ENCODE data around the gene SLCO2A1.

The SLCO2A1 gene

DNA sequence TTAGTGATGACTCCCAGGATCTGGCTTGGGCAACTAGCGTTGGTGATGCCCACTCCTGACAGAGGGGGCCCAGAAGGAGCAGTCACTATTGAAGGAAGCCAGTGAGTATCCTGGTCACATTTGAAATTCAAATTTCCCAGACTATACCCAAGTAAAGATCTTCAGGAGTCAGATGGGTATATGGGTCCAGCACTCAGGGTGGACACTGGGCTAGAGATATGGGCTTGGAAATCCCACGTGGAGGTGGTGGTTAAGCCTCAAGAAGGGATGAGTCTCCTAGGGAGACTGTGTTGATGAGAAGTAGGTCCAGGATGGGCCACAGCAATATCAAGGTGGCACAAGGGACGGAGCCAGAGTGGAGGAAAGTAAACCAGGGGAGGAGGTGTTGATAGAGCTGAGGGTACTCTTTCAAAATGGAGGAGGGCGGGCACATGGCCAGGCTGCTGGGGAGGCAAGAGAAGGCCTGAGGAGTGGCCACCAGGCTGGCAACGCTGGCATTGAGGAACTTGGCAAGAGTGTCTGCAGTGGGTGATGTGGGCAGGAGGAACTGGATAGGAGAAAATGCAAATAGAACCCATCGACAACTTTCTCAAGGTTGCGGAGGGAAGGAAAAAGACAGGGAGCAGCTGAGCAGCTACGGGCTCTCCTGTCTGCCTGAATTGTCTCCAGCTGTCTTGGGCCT lies 3.7 kb upstream of the SLCO2A1 start:
- no peak for DNase-seq

GRCh38 chr3:134031348-134031915 lies 1.7 kb upstream of the SLCO2A1 start:
- DNase-seq = no peak

- no peak for DNase-seq
Measured at GRCh38 chr3:134030379-134031347, 938 bp upstream of the SLCO2A1 start.

DNA sequence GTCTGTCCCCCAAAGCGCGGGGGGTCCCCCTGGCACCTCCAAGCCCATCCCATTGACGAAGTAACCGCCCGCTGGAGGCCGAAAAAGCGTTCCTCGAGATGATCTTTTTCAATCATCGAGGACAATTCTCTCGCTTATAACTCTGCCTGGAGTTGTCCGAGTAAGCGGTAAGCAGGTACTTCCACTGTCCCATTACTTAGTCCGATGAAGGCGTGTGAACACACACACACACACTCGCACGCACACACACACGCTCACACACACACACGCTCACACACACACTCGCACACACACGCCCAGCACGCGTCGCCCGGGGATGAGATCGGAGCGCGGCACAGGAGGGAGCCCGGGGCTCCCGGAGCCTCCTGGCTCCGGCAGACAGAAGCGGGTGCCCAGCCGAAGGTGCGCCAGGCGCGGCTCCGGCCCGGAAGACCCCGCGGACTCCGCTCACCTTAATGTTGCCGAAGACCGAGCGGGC lies 430 bp downstream of the SLCO2A1 start:
- DNase-seq = no peak

DNA sequence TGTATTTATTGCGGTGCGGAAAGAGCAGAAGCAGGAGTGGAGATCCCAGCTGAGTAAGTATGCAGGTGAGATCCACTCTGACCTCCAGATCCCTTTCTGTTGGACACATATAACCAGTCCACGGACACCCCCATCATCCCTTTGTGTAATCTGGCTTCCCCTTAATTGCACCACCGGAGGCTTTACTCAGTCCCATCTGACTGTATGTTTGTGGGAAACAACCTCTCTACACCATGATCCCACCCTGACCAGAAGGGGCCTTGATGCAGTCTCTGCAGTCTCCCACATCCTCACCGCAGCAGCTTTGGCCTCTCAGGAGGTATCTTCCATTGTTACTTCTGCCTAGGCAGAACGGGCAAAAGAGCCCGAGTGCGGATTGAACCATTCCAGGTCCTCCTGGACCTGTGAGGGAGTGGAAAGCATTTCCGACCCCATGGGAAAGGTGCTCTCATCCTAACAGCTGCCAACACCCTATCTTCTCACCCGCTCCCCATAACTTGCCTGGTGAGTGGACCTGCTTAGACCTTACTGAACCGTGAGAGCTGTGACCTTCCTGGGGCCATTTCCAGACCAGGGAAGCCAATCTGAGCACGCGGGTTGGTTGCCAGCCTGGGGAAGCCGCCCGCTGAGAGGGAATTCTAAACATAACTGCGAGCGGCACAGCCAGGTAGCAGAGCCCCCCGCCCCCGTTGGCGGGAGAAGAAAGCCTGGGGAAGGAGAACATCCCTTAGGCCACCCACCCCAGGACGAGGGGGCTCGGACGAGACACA lies 1.1 kb downstream of the SLCO2A1 start:
- no peak for DNase-seq

GRCh38 chr3:134027631-134028030 lies 2.1 kb downstream of the SLCO2A1 start:
- no peak for DNase-seq

DNA sequence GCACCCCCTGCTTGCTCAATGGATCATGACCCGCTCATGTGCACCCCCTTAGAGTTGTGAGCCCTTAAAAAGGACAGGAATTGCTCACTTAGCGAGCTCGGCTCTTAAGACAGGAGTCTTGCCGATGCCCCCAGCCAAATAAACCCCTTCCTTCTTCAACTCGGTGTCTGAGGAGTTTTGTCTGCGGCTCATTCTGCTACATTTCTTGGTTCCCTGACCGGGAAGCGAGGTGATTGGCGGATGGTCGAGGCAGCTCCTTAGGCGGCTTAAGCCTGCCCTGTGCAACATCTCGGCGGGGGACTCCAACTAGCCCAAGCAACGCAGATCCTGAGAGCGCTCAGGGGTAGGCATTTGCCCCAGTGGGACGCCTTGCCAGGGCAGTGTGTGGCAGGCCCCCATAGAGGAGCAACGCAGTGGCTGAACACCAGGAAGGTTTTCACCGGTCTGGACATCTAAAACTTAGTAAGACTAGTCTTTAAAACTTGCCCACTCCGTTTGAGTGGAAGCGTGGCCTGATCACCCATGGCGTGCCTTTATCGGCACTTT lies 9.5 kb downstream of the SLCO2A1 start:
- no peak for DNase-seq

DNA sequence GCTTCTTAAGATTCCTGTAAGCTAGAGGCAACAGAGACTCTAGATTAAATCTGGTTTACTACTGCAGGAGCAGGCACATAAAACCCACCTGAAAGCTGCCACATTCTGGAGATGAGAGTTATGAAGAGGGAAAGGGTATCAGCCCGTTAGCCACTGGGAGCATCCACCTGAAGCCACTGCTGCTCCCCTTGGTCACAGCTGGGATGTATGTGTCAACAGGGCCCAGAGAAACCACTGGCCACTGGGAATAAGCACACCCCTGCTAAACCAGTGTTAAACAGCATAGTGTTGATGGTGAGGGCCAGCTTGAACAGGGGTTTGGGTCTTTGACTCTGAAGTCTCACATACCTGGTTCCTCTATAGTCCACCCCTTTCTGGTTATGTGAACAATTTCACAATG lies 10.9 kb downstream of the SLCO2A1 start:
- DNase-seq = no peak

- DNase-seq = no peak
Measured at GRCh38 chr3:134018406-134018805, 11.3 kb downstream of the SLCO2A1 start.

DNA sequence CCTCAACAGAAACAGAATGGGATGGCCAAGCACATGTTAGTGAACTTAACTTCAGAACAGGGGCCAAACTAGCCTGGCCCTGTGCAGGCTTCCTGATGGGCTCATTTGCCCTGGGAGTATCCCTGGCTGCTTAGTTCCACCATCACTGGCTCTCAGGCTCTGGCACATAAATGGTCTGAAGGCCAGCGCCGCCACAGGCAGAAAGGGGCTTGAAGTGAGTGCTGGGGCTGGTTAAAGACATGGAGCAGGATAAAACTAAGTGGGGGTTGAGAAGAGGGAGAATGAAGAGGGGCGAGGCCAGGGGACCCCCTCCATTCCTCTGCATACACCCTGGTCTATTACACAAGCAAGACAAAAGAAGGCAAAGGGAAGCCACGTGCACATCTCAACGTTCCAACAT lies 12.2 kb downstream of the SLCO2A1 start:
- DNase-seq = no peak

- DNase-seq = no peak
Measured at GRCh38 chr3:134014270-134014669, 15.5 kb downstream of the SLCO2A1 start.

- DNase-seq = no peak
Measured at GRCh38 chr3:134013280-134013679, 16.4 kb downstream of the SLCO2A1 start.

- no peak for DNase-seq
Measured at GRCh38 chr3:134009345-134010000, 20.3 kb downstream of the SLCO2A1 start.

DNA sequence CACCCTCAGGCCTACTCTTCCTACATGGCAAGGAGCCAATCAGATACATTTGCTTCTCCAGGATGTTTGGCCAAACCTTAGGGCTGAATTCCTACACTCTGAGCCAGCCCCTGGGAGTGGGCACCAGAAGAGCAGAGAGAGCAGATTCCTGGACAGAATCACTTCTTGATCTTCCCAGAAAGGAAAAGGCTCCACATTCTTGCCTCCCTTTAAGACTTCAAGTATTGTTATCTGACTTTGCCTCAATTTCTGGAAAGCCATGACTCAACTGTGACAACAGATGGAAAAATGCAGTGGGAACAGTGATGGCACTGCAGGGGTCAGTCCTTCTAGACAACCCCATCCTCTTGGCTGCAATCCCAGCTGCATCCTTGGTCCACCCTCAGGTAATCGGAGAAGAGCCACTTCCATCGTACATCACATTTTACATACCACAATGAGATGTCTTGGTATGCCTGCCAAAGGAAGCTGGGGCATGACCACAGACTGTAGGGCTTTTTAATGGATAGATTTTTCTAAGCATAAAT lies 21.0 kb downstream of the SLCO2A1 start:
- DNase-seq = no peak

- DNase-seq = no peak
Measured at GRCh38 chr3:134007819-134008218, 21.9 kb downstream of the SLCO2A1 start.

GRCh38 chr3:134004841-134005240 lies 24.9 kb downstream of the SLCO2A1 start:
- no peak for DNase-seq

DNA sequence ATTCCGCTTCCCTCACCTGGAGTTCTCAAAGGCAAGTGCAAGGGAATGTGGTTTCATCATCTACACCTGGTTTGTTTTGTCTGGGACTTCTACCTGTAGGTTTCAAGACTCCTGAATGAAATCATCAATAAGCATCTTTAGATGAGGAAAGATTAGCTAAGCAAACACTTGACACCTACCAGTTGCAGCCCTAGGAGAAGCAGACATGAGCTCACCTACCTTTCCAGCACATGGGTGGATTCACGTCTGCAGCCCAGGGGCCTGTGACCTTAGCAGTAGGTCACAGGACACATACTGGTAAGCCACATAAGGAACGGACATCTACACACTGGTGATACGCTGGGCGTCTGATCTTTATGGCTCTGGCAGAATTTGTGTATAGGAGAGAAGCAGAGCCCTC lies 26.7 kb downstream of the SLCO2A1 start:
- DNase-seq = no peak

- DNase-seq = no peak
Measured at GRCh38 chr3:134002306-134002705, 27.4 kb downstream of the SLCO2A1 start.

- no peak for DNase-seq
Measured at GRCh38 chr3:134001251-134001650, 28.5 kb downstream of the SLCO2A1 start.

DNA sequence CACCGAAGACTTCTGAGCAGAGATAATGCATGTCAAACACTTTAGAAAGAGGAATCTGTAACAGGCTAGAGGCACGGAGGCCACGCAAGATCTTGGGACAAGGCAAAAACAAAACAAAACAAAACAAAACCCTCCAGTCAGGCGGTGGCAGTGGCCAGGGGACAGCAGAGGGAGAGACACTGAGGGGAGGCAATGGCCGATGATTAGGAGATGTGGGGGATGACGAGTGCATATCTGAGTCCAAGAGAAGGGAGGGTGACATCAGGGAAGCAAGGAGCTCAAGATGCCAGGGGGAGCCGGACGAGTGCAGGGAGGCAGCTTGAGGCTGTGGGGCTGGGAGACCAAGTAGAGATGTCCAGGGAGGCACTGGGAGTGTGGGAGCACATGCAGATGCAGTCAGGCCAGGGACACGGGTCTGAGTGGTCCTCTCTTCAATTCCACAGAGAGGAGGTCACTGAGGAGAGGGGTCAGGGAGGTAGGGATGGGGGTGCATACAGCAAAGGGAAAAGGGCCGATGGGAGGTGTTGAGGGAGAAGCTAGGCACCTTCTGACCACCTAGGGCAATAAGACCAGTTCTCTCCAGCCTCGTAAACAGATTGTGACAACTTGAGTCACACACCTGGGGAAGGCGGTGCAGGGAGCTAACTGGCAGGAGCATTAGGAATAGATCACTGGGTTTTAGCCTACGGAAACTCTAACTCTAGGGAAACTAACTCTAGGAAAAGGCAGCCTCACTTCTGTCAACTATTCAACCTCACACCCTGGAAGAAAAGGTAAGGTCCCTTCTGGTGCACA lies 29.6 kb downstream of the SLCO2A1 start:
- no peak for DNase-seq

GRCh38 chr3:133998691-133999241 lies 31.0 kb downstream of the SLCO2A1 start:
- DNase-seq = no peak
